HCT116 (cell line): Measurements from ENCODE around the gene CCBE1.

ENCODE experiments used
- EZH2 ChIP-seq: fragments of 200-600 bp; sonication (generic); IDR thresholded peaks from 2 replicates; pipeline ENCODE4 v1.6.1; 2017; ENCODE audit warnings: antibody characterized with exemption, mixed run types
- EZH2phosphoT487 ChIP-seq: fragments of 200-600 bp; IDR thresholded peaks from 2 replicates; pipeline ENCODE4 v1.6.1; 2018; ENCODE audit warnings: antibody characterized with exemption, borderline replicate concordance
- JUND ChIP-seq: IDR thresholded peaks from 2 replicates; pipeline ENCODE4 v1.6.1; 2012
- POLR2A ChIP-seq: IDR thresholded peaks from 2 replicates; pipeline ENCODE4 v1.7.0; 2011; ENCODE audit warnings: borderline replicate concordance; ENCODE audit not compliant: insufficient read depth, insufficient read length; ENCODE audit errors: extremely low read depth
- SIN3A ChIP-seq: IDR thresholded peaks from 2 replicates; pipeline ENCODE4 v1.6.1; 2012; ENCODE audit warnings: low read depth
- SRF ChIP-seq: IDR thresholded peaks from 2 replicates; pipeline ENCODE4 v1.6.1; 2012; ENCODE audit warnings: low read depth
- TF ChIP-seq, protein P1 (sequence below): IDR thresholded peaks from 2 replicates; pipeline ENCODE4 v1.6.1; 2012
- TF ChIP-seq, protein P2 (sequence below), 3 experiments: fragments of 200-600 bp in 1 of 3; sonication (generic) in 1 of 3; IDR thresholded peaks in 2 of 3; conservative IDR thresholded peaks in 1 of 3; 2 replicates each; pipeline ENCODE4 v1.5.1; 2012 to 2017; ENCODE audit warnings: low read depth in 2 of 3, low read length in 2 of 3, antibody characterized with exemption in 1 of 3, borderline replicate concordance in 1 of 3, control low read depth in 1 of 3, mild to moderate bottlenecking in 1 of 3, mixed read lengths in 1 of 3, mixed run types in 1 of 3, moderate library complexity in 1 of 3; ENCODE audit not compliant: insufficient read depth in 1 of 3
- TF ChIP-seq, protein P3 (sequence below): IDR thresholded peaks from 2 replicates; pipeline ENCODE4 v1.6.1; 2012

DNA sequence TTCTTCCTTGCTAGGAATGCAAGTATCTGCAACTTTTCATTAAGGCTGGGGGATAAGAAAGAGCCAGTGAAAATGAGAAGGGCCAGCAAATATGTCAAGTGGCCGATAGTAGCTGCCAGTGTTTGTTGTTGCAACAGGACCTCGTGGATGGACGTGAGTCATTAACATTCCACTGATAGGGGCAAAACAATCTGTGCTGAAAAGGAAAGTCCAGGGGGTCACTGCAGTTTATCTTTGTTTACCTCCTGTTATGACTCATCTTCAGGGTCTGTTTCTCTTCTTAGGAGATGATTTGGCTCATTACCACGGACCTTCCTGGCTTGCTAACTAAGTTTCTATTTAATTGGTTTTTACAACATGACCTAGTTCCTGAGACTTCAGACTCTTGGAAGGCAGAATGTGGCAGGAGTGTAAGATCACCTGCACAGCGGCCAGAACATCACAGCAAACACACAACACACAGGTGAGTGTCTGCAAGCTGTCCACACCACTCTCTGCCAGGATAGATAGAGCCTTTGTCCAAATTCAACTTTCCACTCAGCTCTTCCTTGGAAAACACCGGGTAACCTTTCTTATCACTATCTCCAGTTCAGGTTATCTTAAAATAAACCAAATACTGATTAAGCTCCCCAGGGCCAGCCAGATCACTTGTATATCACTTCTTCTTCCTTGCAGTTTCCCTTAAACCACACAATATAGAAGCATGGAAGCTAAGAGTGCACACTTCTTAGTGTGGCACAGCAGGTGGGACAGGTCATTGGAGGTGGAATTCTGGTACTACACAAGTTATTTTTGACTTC is 180.7 kb downstream of the CCBE1 start:
- TF ChIP-seq, protein P1, sequence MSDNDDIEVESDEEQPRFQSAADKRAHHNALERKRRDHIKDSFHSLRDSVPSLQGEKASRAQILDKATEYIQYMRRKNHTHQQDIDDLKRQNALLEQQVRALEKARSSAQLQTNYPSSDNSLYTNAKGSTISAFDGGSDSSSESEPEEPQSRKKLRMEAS, result no peak
- no peak for TF ChIP-seq POLR2A
- TF ChIP-seq SRF, result no peak
- TF ChIP-seq, protein P2, sequence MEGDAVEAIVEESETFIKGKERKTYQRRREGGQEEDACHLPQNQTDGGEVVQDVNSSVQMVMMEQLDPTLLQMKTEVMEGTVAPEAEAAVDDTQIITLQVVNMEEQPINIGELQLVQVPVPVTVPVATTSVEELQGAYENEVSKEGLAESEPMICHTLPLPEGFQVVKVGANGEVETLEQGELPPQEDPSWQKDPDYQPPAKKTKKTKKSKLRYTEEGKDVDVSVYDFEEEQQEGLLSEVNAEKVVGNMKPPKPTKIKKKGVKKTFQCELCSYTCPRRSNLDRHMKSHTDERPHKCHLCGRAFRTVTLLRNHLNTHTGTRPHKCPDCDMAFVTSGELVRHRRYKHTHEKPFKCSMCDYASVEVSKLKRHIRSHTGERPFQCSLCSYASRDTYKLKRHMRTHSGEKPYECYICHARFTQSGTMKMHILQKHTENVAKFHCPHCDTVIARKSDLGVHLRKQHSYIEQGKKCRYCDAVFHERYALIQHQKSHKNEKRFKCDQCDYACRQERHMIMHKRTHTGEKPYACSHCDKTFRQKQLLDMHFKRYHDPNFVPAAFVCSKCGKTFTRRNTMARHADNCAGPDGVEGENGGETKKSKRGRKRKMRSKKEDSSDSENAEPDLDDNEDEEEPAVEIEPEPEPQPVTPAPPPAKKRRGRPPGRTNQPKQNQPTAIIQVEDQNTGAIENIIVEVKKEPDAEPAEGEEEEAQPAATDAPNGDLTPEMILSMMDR (IDR thresholded peaks at IDR 0.05 in 2 of 3, conservative IDR thresholded peaks at IDR 0.05 in 1 of 3; ENCODE audit: borderline replicate concordance in 1 of 3, insufficient read depth in 1 of 3, low read depth in 2 of 3, low read length in 2 of 3), result no peak
- TF ChIP-seq EZH2phosphoT487, result no peak
- TF ChIP-seq, protein P3, sequence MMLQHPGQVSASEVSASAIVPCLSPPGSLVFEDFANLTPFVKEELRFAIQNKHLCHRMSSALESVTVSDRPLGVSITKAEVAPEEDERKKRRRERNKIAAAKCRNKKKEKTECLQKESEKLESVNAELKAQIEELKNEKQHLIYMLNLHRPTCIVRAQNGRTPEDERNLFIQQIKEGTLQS, result no peak
- no peak for TF ChIP-seq EZH2
- no peak for TF ChIP-seq JUND
- no peak for TF ChIP-seq SIN3A
